Spleen (tissue), 11 donors: ENCODE results near the gene SIRPB2. TPM values are rescaled to one million over a fixed set of nuclear protein-coding genes. Genes with fewer than 3 reads are reported as not detected.
A peak's percentile ranks its signal among the peaks of the same experiment; 100 is the strongest.

Experiments
- DNase-seq: peaks from one replicate; pipeline ENCODE4 v3.0.0-alpha.2; 2020
- H3K27ac ChIP-seq, 8 donors: fragments of 200-600 bp; sonication (generic) in 7 of 8; 1 replicate in 4 of 8; 2 replicates in 4 of 8; pipeline versions ENCODE4 v1.5.0 to v1.8.0; 2016 to 2021; ENCODE audit warnings: inconsistent platforms in 4 of 8, mild to moderate bottlenecking in 4 of 8, moderate library complexity in 1 of 8
- H3K27me3 ChIP-seq, 7 donors: fragments of 200-600 bp; sonication (generic) in 6 of 7; replicated peaks in 1 of 7; 1 replicate in 4 of 7; 2 replicates in 3 of 7; pipeline versions ENCODE4 v1.5.0 to v1.8.0; 2016 to 2021; ENCODE audit warnings: inconsistent platforms in 3 of 7, mild to moderate bottlenecking in 1 of 7
- H3K36me3 ChIP-seq, 6 donors: fragments of 200-600 bp; sonication (generic) in 5 of 6; 1 replicate in 4 of 6; 2 replicates in 2 of 6; pipeline versions ENCODE4 v1.5.0 to v1.8.0; 2016 to 2021; ENCODE audit warnings: inconsistent platforms in 2 of 6
- H3K4me1 ChIP-seq, 6 donors: fragments of 200-600 bp; sonication (generic) in 5 of 6; 1 replicate in 3 of 6; 2 replicates in 3 of 6; pipeline versions ENCODE4 v1.5.0 to v1.8.0; 2016 to 2021; ENCODE audit warnings: inconsistent platforms in 3 of 6
- H3K4me3 ChIP-seq, 8 donors: fragments of 200-600 bp; sonication (generic) in 7 of 8; 1 replicate in 4 of 8; 2 replicates in 4 of 8; pipeline versions ENCODE4 v1.5.0 to v1.8.0; 2016 to 2021; ENCODE audit warnings: inconsistent platforms in 4 of 8, mild to moderate bottlenecking in 4 of 8, moderate library complexity in 2 of 8
- H3K9me3 ChIP-seq, 8 donors: fragments of 200-600 bp; sonication (generic) in 7 of 8; 1 replicate in 4 of 8; 2 replicates in 4 of 8; pipeline versions ENCODE4 v1.5.0 to v1.8.0; 2016 to 2021; ENCODE audit warnings: inconsistent platforms in 4 of 8
- CTCF ChIP-seq, 11 experiments: fragments of 200-600 bp in 7 of 11; fragments of 450-650 bp in 4 of 11; sonication (generic) in 4 of 11; IDR thresholded peaks in 8 of 11; conservative IDR thresholded peaks in 3 of 11; 1 replicate in 7 of 11; 2 replicates in 4 of 11; pipeline versions ENCODE4 v1.4.0 to v1.8.0; 2016 to 2021; ENCODE audit warnings: antibody characterized with exemption in 11 of 11, inconsistent platforms in 4 of 11, mild to moderate bottlenecking in 1 of 11
- POLR2A ChIP-seq, 3 donors: fragments of 450-650 bp; IDR thresholded peaks; one replicate each; pipeline ENCODE4 v1.5.1; 2017; ENCODE audit warnings: antibody characterized with exemption in 3 of 3, mild to moderate bottlenecking in 1 of 3
- POLR2AphosphoS5 ChIP-seq, 3 donors: sonication (generic); formaldehyde crosslinking; IDR thresholded peaks; one replicate each; pipeline ENCODE4 v1.5.1; 2017; ENCODE audit warnings: antibody characterized with exemption in 3 of 3
- WGBS, 5 donors: extraction: QIAGEN DNeasy Blood & Tissue Kit in 3 of 5; methylation state at CpG; one replicate each; pipeline versions ENCODE4 v1.1.5 to v1.1.7; 2013 to 2018; 5-methylcytosine and 5-hydroxymethylcytosine counted together
- intact Hi-C: fragments of 100-400 bp; cut with DNase I; formaldehyde crosslinking; loops from one replicate; pipeline ENCODE4 v1.15.0; 2023; ENCODE audit warnings: low total_unique reads
- polyA plus RNA-seq, 3 donors: library from polyadenylated mRNA; stranded (reverse); fragments of 200-250 nt; gene quantifications; one replicate each; pipeline ENCODE4 v1.2.1, GENCODE V29; 2013
- total RNA-seq, 7 donors: library from RNA; depleted of rRNA in 3 of 7; stranded (reverse); fragments of >200 nt in 3 of 7; fragmentation: NEBNext Ultra II Directional in 4 of 7; extraction: Animal tissue kit (Norgen Biotek cat#: 25700) in 4 of 7; gene quantifications; one replicate each; pipeline versions ENCODE4 v1.1.0 to v1.2.1, GENCODE V29; 2016 to 2021
- donor health status: healthy with polysubstance abuse.
- donor health status: DM: no; HTN: no; CAD: no; lungs with moderate emphysema.
- donor health status: DM: no; HTN: no; CAD: no.
- donor health status: Bipolar disorder and iron deficiency.
- donor health status: healthy.
- donor health status: DM: no; HTN: no; CAD: no.
- donor health status: DM: yes; HTN: yes; CAD: no.

Gene SIRPB2
- total and polyA plus RNA-seq, 10 donors, result 2.1 to 92.2 (median 31.4) TPM

DNA sequence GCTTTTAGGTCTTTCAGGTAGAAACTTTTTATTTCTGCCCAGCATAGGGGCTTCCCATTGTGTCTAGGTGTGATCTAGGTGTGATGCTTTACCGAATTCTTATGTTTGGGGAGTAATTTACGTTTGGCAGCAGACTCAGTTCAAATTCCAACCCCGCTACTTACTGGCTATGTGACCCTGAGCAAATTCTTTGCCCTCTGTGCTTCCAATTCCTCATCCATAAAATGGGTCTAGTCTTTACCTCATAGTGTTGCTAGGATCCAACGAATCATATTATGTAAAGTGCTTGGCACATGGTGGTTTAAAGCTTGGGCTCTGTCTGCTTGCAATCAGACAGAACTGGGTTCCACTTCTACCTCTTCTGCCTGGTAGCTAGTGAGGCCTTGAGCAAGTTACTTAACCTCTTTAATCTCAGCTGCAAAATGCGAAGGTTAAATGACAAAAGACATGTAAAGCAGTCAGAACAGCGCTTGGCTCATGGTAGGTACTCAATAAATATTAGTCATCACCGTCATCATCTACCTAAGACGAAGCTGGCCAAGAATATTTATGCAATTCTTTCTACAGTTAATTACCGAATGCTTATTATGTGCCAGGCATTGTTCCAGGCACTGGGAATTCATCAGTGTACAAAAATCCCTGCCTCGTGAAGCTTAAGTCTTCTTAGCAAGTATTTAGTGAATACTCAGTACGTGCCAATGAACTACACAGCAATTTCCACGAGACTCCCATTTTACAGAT is 25.6 kb downstream of the SIRPB2 start:
- intact Hi-C loops, result no loop called here
- peak overlapping the region; percentile 78 to 97 (median 92) for H3K27ac ChIP-seq
- TF ChIP-seq CTCF (IDR thresholded peaks at IDR 0.05 in 8 of 11, conservative IDR thresholded peaks at IDR 0.05 in 3 of 11), result no peak
- no peak for TF ChIP-seq POLR2AphosphoS5 (IDR thresholded peaks at IDR 0.05)
- peaks cover 0 to 54% (median 15%) of the 10 kb centered on the region in 6 donors for H3K36me3 ChIP-seq
- WGBS, 5 donors, result 45 to 54% (median 48%) methylated on average over 12 of the region's 12 CpGs
- peak overlapping the region; percentile 98 to 100 (median 100) for H3K4me3 ChIP-seq
- DNase-seq, result no peak
- no peaks in the 10 kb centered on the region for H3K9me3 ChIP-seq
- no peaks in the 10 kb centered on the region for H3K27me3 ChIP-seq
- H3K4me1 ChIP-seq, result peaks cover 34 to 89% (median 80%) of the 10 kb centered on the region in 6 donors

GRCh38 chr20:1463971-1464570 is 27.1 kb downstream of the SIRPB2 start:
- peaks cover 30 to 74% (median 65%) of the 10 kb centered on the region in 6 donors for H3K4me1 ChIP-seq
- intact Hi-C loops, result no loop called here
- DNase-seq, result no peak
- no peak for TF ChIP-seq POLR2AphosphoS5 (IDR thresholded peaks at IDR 0.05)
- no peak for TF ChIP-seq CTCF (IDR thresholded peaks at IDR 0.05 in 8 of 11, conservative IDR thresholded peaks at IDR 0.05 in 3 of 11)
- TF ChIP-seq POLR2A (IDR thresholded peaks at IDR 0.05), result no peak
- no peaks in the 10 kb centered on the region for H3K27me3 ChIP-seq
- H3K27ac ChIP-seq, result no peak overlapping the region
- no peaks in the 10 kb centered on the region for H3K9me3 ChIP-seq
- 92 to 96% (median 95%) methylated on average over 9 of the region's 9 CpGs for WGBS, 5 donors
- H3K36me3 ChIP-seq, result peaks cover 0 to 63% (median 30%) of the 10 kb centered on the region in 6 donors
- no peak overlapping the region for H3K4me3 ChIP-seq

GRCh38 chr20:1462834-1463233 is 28.4 kb downstream of the SIRPB2 start:
- no peaks in the 10 kb centered on the region for H3K27me3 ChIP-seq
- H3K27ac ChIP-seq, result no peak overlapping the region
- intact Hi-C loops, result no loop called here
- no peaks in the 10 kb centered on the region for H3K9me3 ChIP-seq
- H3K4me1 ChIP-seq, result peaks cover 30 to 61% (median 56%) of the 10 kb centered on the region in 6 donors
- H3K36me3 ChIP-seq, result peaks cover 0 to 76% (median 42%) of the 10 kb centered on the region in 6 donors
- H3K4me3 ChIP-seq, result no peak overlapping the region
- 35 to 51% (median 44%) methylated on average over 3 of the region's 3 CpGs for WGBS, 5 donors
- DNase-seq, result no peak
- no peak for TF ChIP-seq POLR2A (IDR thresholded peaks at IDR 0.05)
- no peak for TF ChIP-seq POLR2AphosphoS5 (IDR thresholded peaks at IDR 0.05)
- TF ChIP-seq CTCF (IDR thresholded peaks at IDR 0.05 in 8 of 11, conservative IDR thresholded peaks at IDR 0.05 in 3 of 11), result no peak

DNA sequence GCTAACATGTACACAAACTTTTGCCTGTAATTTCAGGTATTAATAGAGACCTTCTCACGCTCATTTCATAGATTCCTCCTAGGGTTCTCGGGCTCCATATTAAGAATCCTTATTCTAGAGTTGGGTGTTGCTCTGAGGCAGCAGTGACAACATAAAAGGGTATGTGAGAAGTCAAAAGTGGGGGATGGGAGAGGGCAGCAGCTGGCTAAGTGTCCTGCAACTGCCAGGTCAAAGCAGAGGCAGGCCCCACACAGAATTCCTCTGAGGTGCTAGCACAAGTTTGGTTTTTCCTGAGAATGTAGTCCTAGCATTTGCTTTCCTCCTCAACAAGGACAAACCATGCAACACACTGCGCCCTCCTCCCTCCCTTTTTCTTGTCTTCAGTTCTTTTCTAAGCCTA is 29.2 kb downstream of the SIRPB2 start:
- Histone ChIP-seq H3K4me3 (no peak overlapping the region), H3K9me3 (no peaks in the 10 kb centered on the region), H3K4me1 (peaks cover 24 to 53% (median 47%) of the 10 kb centered on the region in 6 donors), H3K36me3 (peaks cover 0 to 84% (median 50%) of the 10 kb centered on the region in 6 donors), H3K27ac (no peak overlapping the region), H3K27me3 (no peaks in the 10 kb centered on the region)
- TF ChIP-seq CTCF (IDR thresholded peaks at IDR 0.05 in 8 of 11, conservative IDR thresholded peaks at IDR 0.05 in 3 of 11) (no peak), POLR2AphosphoS5 (IDR thresholded peaks at IDR 0.05) (no peak), POLR2A (IDR thresholded peaks at IDR 0.05) (no peak)
- WGBS, 5 donors, result 94 to 99% (median 96%) methylated on average over 3 of the region's 3 CpGs
- intact Hi-C loops, result no loop called here
- DNase-seq, result no peak
